ENCODE measurements around the gene SYT2.

DNA sequence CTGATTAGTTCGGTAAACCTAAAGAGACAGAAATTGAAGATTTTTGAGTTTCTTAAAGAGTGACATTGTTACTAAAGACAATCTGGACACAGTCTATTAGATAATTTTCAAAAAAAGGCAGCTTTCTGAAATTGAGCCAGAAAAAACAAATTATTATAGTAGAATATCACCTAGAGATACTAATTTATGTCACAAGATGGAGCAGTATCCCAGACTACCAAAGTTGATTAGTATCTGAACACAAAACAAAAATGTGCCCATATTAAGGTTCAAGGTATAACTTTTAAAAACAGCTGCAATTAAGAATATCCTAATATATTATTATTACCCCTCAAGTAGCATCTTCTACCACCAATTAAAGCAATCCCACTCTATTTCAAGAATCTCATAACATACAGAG is 40.5 kb upstream of the SYT2 start:
- TF ChIP-seq POLR2A (IDR thresholded peaks at IDR 0.05; ENCODE audit: low read length) (no peak), GATA1 (IDR thresholded peaks at IDR 0.05; ENCODE audit: low read depth, low read length) (no peak)

Data from erythroblast (primary cell).